Measurements from ENCODE around the gene SPATA19. TPM values are rescaled to one million over a fixed set of nuclear protein-coding genes. Genes with fewer than 3 reads are reported as not detected.

Gene SPATA19
- total and polyA plus RNA-seq, 2 of the 13 experiments (the other 11 are each of a cell fraction or from before 2014, with no cell fraction given), result not detected

Other genes starting within 250 kb of the SPATA19 start
- not detected in 2 replicates for gene IGSF9B, start 111.5 kb upstream of the SPATA19 start, total RNA-seq (2016; rRNA removed; fragmentation: Illumina TruSeq; extraction: Trizol)
- not detected in 2 replicates for gene IGSF9B, start 111.5 kb upstream of the SPATA19 start, polyA plus RNA-seq (2011; rRNA removed)
- 2.0 and 2.8 TPM in 2 replicates for gene JAM3, start 223.6 kb upstream of the SPATA19 start, total RNA-seq (2016; rRNA removed; fragmentation: Illumina TruSeq; extraction: Trizol)
- 0.71 and 0.98 TPM in 2 replicates for gene JAM3, start 223.6 kb upstream of the SPATA19 start, polyA plus RNA-seq (2011; rRNA removed)

Data from HepG2 (cell line).